Measurements from ENCODE around the gene MBD5.

The MBD5 gene

DNA sequence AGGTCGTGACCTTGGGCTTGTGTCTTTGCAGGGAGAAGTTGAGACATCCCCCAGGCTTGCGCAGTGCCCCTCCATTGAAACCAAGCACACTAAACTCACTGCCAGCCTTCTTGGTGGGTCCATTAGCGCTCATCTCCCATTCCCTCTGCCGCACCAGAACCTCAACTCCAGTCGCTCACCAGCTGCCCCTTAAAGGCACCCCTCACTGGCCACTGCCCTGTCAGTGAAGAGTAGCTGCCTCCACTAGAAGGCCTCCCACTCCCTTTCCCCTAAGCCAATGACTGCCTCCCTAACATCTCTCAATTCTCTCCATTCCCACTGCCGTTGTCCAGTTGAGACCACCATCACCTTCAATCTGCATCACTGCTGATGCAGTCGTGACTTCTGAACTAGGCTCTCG is 508.9 kb downstream of the MBD5 start:
- TF ChIP-seq HDGF (IDR thresholded peaks at IDR 0.05; ENCODE audit: borderline replicate concordance) (no peak), BHLHE40 (IDR thresholded peaks at IDR 0.05; ENCODE audit: borderline replicate concordance) (no peak), NFRKB (IDR thresholded peaks at IDR 0.05) (no peak), FOXM1 (IDR thresholded peaks at IDR 0.05; ENCODE audit: borderline replicate concordance) (no peak), ELF4 (IDR thresholded peaks at IDR 0.05) (no peak), LEF1 (IDR thresholded peaks at IDR 0.05; ENCODE audit: borderline replicate concordance) (no peak), ZNF384 (IDR thresholded peaks at IDR 0.05) (no peak), SUZ12 (IDR thresholded peaks at IDR 0.05) (no peak), FOXK2 (IDR thresholded peaks at IDR 0.05) (no peak), FOXA1 (IDR thresholded peaks at IDR 0.05) (no peak), ARNT (IDR thresholded peaks at IDR 0.05) (no peak), TARDBP (IDR thresholded peaks at IDR 0.05) (no peak), L3MBTL2 (conservative IDR thresholded peaks at IDR 0.05) (no peak), SP1 (IDR thresholded peaks at IDR 0.05) (no peak), CTBP1 (IDR thresholded peaks at IDR 0.05; ENCODE audit: borderline replicate concordance) (no peak)
- TF ChIP-seq, protein P1, sequence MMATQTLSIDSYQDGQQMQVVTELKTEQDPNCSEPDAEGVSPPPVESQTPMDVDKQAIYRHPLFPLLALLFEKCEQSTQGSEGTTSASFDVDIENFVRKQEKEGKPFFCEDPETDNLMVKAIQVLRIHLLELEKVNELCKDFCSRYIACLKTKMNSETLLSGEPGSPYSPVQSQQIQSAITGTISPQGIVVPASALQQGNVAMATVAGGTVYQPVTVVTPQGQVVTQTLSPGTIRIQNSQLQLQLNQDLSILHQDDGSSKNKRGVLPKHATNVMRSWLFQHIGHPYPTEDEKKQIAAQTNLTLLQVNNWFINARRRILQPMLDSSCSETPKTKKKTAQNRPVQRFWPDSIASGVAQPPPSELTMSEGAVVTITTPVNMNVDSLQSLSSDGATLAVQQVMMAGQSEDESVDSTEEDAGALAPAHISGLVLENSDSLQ (IDR thresholded peaks at IDR 0.05), result no peak
- no peak for DNase-seq (ENCODE audit: extremely low spot score)
- POLR2A ChIA-PET, result no interaction called here
- CTCF ChIA-PET, result no interaction called here

DNA sequence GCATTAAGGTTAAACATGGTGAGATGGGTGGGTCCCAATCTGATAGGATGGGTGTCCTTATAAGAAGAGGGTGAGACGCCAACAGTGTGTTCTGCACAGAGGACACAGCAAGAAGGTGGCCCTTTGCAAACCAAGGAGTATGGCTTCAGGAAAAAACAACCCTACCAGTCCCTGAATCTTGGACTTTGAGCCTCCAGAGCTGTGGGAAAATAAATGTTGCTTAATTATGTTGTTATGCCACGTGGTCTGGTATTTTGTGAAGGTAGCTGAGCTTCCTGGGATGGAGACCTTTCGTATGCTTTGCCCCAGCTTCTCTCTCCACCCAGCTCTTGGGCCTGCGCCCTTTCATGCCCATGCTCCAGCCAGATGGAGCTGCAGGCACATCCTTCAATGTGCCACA is 509.5 kb downstream of the MBD5 start:
- ChIA-PET POLR2A (no interaction called here), CTCF (no interaction called here)
- TF ChIP-seq ARNT (IDR thresholded peaks at IDR 0.05), result no peak
- no peak for TF ChIP-seq FOXM1 (IDR thresholded peaks at IDR 0.05; ENCODE audit: borderline replicate concordance)
- TF ChIP-seq LEF1 (IDR thresholded peaks at IDR 0.05; ENCODE audit: borderline replicate concordance), result no peak
- no peak for TF ChIP-seq SP1 (IDR thresholded peaks at IDR 0.05)
- TF ChIP-seq ELF4 (IDR thresholded peaks at IDR 0.05), result no peak
- TF ChIP-seq FOXA1 (IDR thresholded peaks at IDR 0.05), result no peak
- no peak for TF ChIP-seq BHLHE40 (IDR thresholded peaks at IDR 0.05; ENCODE audit: borderline replicate concordance)
- TF ChIP-seq ZNF384 (IDR thresholded peaks at IDR 0.05), result no peak
- DNase-seq (ENCODE audit: extremely low spot score), result no peak

DNA sequence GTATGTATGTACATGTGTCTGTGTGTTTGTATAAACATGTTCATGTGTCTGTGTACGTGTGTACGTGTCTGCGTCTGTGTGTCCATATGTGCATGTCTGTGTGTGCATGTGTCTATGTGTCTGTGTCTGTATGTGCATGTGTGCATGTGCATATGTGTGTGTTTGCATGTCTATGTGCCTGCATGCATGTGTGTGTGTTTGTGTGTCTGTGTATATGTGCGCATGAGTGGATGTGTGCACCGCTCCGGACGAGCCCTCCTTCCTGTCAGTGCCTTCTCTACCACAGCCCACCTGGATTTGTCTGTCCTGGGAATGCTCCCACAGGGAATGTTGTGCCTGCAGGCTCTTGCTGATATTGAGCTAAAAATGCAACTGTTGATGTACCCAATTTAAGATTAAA is 510.3 kb downstream of the MBD5 start:
- ChIA-PET POLR2A (no interaction called here), CTCF (no interaction called here)
- TF ChIP-seq SP1 (IDR thresholded peaks at IDR 0.05) (no peak), FOXK2 (IDR thresholded peaks at IDR 0.05) (no peak), NFRKB (IDR thresholded peaks at IDR 0.05) (no peak), FOXA1 (IDR thresholded peaks at IDR 0.05) (no peak), TARDBP (IDR thresholded peaks at IDR 0.05) (no peak), SUZ12 (IDR thresholded peaks at IDR 0.05) (no peak), LEF1 (IDR thresholded peaks at IDR 0.05; ENCODE audit: borderline replicate concordance) (no peak), L3MBTL2 (conservative IDR thresholded peaks at IDR 0.05) (no peak), CTBP1 (IDR thresholded peaks at IDR 0.05; ENCODE audit: borderline replicate concordance) (no peak), ELF4 (IDR thresholded peaks at IDR 0.05) (no peak)
- no peak for DNase-seq (ENCODE audit: extremely low spot score)

DNA sequence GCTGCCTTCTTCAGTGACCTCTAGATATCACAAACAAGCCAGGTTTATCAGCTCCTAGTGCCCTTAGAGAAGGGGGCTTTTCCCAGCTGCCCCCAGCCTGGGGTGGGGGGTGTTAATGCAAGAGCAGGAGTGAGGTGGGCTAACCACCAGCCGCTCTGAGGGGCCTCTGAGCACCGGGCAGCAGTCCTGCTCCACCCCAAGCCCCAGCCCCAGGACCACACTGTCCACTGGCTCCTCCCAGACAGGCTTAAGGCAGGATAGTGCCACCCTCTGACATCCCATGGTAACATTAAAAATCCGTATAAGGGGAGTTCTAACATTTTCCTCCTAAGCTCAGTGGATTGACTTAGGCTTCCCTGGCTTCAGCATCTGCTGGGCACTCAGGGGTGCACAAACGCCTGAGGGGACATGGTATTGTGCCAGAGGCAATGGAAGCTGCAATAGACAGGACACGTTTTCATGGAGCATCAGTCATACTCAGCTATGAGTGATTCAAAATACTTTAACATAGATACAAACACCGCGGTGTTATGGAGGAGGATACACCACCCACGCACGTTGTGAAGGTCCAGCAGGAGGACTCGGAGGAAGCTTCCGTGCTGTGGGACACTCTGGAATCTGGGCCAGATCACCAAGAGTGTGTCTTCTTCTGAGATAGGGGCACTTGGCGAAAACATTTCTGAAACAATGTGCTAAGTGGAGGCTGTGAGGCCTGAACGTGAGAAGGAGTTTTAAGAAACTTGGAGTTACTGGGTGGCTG is 511.0 kb downstream of the MBD5 start:
- DNase-seq (ENCODE audit: extremely low spot score), result no peak
- POLR2A ChIA-PET, result no interaction called here
- CTCF ChIA-PET, result no interaction called here
- TF ChIP-seq SUZ12 (IDR thresholded peaks at IDR 0.05), result no peak
- no peak for TF ChIP-seq HDGF (IDR thresholded peaks at IDR 0.05; ENCODE audit: borderline replicate concordance)
- TF ChIP-seq, protein P1 (IDR thresholded peaks at IDR 0.05), result no peak
- no peak for TF ChIP-seq BHLHE40 (IDR thresholded peaks at IDR 0.05; ENCODE audit: borderline replicate concordance)
- TF ChIP-seq L3MBTL2 (conservative IDR thresholded peaks at IDR 0.05), result no peak
- no peak for TF ChIP-seq LEF1 (IDR thresholded peaks at IDR 0.05; ENCODE audit: borderline replicate concordance)
- no peak for TF ChIP-seq ZNF384 (IDR thresholded peaks at IDR 0.05)
- no peak for TF ChIP-seq FOXA1 (IDR thresholded peaks at IDR 0.05)
- TF ChIP-seq SP1 (IDR thresholded peaks at IDR 0.05), result no peak
- TF ChIP-seq FOXM1 (IDR thresholded peaks at IDR 0.05; ENCODE audit: borderline replicate concordance), result no peak
- TF ChIP-seq FOXK2 (IDR thresholded peaks at IDR 0.05), result no peak
- no peak for TF ChIP-seq CTBP1 (IDR thresholded peaks at IDR 0.05; ENCODE audit: borderline replicate concordance)
- TF ChIP-seq NFRKB (IDR thresholded peaks at IDR 0.05), result no peak
- no peak for TF ChIP-seq ARNT (IDR thresholded peaks at IDR 0.05)
- no peak for TF ChIP-seq ELF4 (IDR thresholded peaks at IDR 0.05)
- no peak for TF ChIP-seq TARDBP (IDR thresholded peaks at IDR 0.05)

DNA sequence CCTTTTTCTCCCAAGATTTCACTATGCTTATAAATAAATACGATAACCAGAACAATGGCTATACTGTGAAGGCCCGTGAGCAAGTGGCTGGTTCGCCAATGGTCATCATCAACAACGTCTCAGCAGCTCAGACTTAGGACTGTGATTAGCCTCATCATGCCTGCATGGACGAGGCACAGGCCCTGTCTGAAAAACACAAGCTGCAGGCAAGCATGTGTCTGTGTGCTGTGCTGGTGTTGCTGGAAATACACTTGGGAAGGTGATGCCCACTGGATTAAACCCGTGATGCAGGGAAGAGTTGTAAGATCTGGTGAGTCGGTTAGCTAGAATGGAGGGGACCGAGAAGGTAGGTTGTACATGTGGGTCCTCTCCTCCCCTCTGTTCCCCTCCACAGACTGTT is 512.1 kb downstream of the MBD5 start:
- no peak for DNase-seq (ENCODE audit: extremely low spot score)
- CTCF ChIA-PET, result no interaction called here
- TF ChIP-seq NFRKB (IDR thresholded peaks at IDR 0.05), result no peak
- no peak for TF ChIP-seq ELF4 (IDR thresholded peaks at IDR 0.05)
- POLR2A ChIA-PET, result no interaction called here

DNA sequence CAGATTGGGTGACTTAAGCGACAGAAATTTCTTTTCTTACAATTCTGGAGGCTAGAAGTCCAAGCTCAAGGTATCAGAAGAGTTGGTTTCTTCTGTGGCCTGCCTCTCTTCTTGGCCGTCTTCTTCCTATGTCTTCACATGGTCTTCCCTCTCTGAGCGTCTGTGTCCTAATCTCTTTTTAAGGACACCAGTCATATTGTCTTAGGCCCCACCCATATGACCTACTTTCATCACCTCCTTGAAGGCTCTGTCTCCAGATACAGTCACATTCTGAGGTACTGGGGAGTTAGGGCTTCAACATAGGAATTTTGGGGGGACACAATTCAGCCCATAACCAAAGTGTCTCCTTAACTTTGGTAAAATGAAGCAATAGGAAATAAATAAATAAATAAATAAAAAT is 512.8 kb downstream of the MBD5 start:
- POLR2A ChIA-PET, result no interaction called here
- CTCF ChIA-PET, result no interaction called here
- no peak for DNase-seq (ENCODE audit: extremely low spot score)

More for the DNA sequence above, 512.8 kb downstream of the MBD5 start:
- TF ChIP-seq TARDBP (IDR thresholded peaks at IDR 0.05) (no peak), SP1 (IDR thresholded peaks at IDR 0.05) (no peak)
- TF ChIP-seq, protein P1 (IDR thresholded peaks at IDR 0.05), result no peak
